Erythroblast (primary cell): ENCODE data around the gene OXCT1.

Experiments
- DNase-seq, 2 experiments: peaks; one replicate each; lab custom pipeline; 2025; lab: John Stamatoyannopoulos, UW
- GATA1 ChIP-seq: IDR thresholded peaks from 2 replicates; pipeline ENCODE4 v1.6.1; 2011; ENCODE audit warnings: low read depth, mild to moderate bottlenecking, control low read depth, low read length, moderate library complexity
- POLR2A ChIP-seq: IDR thresholded peaks from 2 replicates; pipeline ENCODE4 v1.6.1; 2011; ENCODE audit warnings: mild to moderate bottlenecking, low read length

The OXCT1 gene

DNA sequence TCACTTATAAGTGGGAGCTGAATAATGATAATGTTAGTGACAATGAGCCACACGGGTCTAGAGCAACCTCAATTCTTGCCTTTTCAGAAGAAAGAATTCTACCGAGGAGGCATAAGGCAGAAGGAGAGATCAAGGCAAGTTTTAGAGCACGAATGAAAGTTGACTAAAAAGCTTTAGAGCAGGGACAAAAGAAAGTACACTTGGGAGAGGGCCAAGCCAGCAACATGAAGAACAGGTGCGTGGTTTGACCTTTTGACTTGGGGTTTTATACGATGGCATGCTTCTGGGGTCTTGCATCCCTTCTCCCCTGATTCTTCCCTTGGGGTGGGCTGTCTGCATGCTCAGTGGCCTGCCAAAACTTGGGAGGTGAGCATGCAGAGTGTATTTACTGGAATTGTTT, 12.5 kb upstream of the OXCT1 start:
- no peak for DNase-seq

DNA sequence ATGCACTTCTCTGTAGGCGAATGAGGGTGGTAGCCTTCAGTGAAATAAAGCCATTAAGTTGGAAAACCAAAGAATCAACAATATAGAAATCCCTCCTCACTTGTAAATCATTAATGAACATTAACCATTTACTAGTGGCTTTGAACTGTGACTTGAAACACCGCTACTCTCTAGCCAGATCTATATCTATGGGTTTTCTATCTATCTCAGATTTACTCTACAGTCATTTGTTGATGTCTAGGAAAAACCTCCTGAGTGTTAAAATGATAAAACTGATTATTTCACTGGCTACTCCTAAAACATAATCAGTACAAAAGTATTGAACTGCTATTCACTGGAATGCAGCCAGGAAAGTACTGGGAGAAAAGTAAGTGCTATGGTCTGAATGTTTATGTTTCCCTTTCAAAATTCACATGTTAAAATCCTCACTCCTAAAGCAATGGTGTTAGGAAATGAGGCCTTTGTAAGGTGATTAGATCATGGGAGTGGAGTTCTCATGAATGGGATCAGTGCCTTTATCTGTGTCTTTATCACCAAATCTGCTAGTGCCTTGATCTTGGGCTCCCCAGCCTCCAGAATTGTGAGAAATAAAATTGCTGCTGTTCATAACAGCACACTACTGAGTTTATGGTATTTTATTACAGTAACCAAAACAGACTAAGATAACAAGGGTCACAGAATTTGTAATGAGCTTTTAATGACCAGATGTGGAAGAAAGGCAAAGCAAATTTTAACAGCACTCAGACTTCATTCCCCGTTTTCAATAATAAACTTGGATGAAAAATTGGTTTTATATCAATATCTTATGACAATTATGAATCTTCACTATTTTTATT, 8.6 kb upstream of the OXCT1 start:
- DNase-seq, result no peak
- TF ChIP-seq GATA1 (no peak), POLR2A (no peak)

More for the DNA sequence above, 12.5 kb upstream of the OXCT1 start:
- TF ChIP-seq GATA1, result no peak
- TF ChIP-seq POLR2A, result no peak

DNA sequence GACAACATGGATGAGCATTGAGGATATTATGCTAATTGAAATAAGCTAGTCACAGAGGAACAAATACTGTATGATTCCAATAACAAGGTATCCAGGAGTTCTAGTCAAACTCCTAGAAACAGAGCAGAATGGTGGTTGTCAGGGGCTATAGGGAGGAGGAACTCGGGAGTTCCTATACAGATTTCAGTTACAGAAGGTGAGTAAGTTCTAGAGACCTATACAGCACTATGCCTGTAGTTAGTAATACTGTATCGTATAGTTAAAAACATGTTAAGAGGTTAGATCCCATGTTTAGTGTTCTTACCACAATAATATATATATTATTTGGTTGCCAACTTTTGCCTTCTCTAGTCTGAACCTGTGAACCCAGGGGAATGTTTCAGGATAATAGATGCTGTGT, 7.9 kb upstream of the OXCT1 start:
- DNase-seq, result no peak
- TF ChIP-seq GATA1 (no peak), POLR2A (no peak)

DNA sequence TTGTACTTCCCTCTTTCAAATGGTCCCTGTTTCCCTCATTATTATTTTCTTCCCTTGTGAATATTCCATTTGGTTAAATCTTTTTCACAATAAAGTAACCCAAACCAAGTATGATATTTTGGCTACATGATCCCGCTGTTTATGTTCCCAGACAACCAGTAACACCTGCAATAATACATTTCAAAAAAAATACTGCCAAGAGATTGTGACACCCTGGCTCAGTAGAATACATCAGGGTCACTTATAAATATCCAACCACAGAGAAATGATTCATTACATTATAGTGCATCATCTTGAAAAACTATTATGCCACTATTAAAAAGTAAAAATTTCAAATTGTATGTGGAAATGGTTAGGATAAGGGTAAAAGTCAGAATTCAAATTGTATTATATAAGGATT, 7.2 kb upstream of the OXCT1 start:
- TF ChIP-seq POLR2A, result no peak
- no peak for TF ChIP-seq GATA1
- no peak for DNase-seq

DNA sequence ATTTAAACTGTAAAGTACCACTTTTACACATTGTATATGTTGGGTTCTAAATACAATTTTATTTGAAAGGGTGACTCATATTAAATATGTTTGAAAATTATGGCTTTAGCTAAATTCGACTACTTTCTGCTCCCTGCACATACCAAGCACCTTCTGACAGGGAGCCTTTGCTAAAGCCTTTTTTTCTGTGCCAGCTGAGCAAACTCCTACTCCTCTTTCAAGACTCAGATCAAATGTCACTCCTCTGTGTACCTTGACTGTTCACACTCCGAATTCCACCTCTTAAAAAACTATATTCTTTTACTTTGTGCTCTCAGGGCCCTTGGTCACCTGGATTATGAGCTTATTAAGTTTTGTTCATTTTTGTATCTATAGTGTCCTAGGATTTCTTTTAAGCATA, 6.5 kb upstream of the OXCT1 start:
- no peak for DNase-seq
- TF ChIP-seq POLR2A (no peak), GATA1 (no peak)

DNA sequence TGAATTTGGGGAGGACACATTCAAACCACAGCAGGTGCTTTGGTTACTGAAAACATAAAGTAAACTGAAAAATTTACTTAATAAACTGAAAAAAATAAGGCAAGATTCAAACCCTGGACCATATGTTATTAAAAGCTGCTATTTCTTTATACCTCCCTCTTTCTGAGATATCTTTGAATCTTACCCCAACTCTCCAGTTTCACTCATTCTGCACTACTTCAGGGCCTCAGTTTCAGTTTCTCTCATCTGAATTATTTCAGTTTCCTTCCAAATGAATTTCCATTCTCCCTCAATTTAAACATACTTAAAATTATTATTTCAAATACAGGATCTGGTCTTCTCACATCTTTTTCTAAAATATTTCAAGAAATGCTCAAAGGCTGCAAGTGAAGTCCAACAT, 4.9 kb upstream of the OXCT1 start:
- no peak for TF ChIP-seq GATA1
- no peak for TF ChIP-seq POLR2A
- DNase-seq, result no peak

DNA sequence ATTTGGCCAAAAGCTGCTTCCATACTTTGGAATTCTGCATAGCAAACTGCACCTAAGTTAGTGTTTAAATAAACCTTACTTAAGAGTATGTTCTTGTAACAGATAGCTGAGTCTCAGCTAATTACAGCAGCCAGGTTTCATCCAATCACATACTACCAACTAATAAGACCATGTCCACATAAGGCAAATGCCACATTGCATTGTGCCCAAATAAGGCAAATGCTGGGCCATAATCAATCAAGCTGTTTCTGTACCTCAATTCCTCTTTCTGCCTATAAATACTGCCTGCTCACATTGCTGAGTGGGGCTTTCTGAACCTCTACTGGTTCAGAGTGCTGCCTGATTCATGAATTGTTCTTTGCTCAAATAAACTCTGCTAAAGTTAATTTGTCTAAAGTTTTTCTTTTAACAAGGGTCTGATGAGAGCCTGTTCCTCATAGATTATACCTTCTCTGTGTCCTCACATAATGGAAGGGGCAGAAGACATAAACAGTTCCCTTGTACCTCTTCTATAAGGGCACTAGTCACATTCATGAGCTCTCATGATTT, 4.4 kb upstream of the OXCT1 start:
- no peak for TF ChIP-seq POLR2A
- no peak for TF ChIP-seq GATA1
- no peak for DNase-seq

DNA sequence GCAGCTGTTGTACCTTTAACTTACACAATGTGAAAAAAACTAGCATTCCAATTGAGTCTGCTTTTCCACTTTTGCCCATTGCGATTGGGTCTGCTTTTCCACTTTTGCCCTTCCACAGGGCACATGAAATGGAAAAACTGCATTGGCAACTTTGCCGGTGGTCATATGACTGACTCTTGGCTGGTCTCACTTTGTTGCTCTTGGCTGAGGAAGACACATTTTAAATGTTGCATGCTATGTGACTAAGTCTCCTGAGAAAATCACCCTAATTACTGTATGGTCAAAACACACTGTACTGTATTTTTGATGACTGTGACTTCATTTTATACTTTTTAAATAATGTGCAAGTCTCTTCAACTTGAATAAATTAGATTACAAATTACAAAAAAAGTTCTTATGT, 1.6 kb upstream of the OXCT1 start:
- TF ChIP-seq POLR2A (no peak), GATA1 (no peak)
- no peak for DNase-seq

DNA sequence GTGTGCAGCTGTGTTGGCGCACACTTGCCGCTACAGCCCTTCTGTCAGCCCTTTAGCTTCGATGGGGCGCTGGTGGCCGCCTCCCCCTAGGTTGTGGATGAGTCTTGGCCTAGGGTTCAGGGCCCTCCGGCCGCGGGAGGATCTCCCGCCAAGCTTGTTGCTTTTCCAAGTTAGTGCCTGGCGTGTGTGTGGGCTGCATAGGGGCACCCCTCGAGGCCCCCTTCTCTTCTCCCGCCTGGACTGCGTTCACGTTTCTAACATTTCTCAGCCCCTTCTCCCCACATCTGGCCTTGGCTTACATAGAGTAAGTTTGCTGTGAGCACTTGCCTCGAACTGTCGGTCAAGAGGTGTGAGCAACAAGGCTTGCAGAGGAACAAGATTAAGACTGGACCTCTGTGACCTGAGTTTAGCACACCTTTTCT, 413 bp upstream of the OXCT1 start:
- no peak for DNase-seq
- TF ChIP-seq POLR2A (no peak), GATA1 (no peak)

DNA sequence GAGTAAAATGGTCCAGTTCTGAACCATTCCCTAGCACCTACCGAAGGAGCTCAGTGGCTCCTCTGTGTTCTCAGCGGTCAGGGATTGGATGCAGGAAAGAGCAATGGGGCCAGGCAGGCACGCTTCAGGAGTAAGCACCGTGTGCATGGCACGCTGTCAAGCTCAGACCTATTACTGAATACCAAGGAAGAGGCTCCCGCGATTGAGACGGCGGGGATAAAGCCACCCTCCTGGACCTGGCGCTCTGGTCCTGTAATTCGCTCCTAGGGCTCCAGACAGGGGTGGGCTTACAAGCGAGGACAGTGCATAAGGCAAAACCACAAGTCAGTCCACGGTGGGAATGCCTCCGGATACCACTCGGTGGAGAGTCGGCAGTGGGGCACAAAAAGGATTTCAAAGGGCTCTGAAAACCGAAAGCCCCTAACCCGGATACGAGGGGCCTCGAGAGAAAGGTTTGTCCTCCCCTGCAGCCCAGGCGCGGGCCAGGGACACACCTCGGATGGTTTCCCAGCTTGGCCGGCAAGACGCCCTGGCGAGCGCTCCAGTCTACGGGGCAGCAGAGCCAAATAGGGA, 988 bp downstream of the OXCT1 start:
- peak in 1 of 2 experiments; percentile 50 for DNase-seq
- no peak for TF ChIP-seq POLR2A
- no peak for TF ChIP-seq GATA1

DNA sequence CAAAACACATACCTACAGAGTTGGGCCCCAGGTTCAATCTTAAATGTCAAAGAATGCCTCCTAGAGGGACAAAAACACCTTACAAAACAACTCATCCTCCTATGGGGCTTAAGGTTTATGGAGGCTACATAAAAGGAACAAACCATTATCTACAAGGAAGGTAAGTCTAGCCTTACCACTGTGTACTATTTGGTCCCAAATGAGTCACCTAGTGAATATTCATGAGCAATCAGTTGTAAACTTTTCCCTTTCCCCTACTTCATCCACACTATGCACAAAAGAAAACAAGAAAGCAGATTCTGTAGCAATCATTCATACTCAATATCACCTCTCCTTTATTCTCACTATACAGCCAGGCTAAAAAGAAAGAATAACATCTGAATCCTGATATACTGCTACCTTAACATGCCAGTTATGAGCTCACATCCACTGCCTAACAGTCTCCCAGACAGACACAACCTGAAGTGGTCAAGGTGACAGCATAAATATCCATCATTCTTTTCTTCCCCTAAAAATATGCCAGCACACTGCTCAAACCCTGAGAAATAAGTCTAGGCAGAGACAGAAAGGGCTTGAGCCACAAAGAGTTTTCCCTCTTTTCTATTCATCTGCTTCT, 6.2 kb downstream of the OXCT1 start:
- no peak for TF ChIP-seq GATA1
- no peak for TF ChIP-seq POLR2A
- DNase-seq, result no peak

DNA sequence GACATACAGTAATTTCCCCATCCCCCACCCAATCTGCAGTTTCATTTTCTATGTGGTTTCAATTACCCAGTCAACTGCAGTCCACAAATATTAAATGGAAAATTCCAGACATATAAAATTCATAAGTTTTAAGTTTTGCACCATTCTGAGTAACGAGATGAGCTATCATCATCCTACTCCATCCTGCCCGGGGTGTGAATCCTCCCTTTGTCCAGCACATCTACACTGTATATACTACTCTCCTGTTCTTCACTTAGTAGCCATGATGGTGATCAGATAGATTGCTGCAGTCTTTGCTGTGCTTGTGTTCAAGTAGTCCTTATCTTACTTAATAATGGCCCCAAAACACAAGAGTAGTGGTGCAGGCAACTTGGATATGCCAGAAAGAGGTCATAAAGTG, 11.3 kb downstream of the OXCT1 start:
- no peak for DNase-seq
- no peak for TF ChIP-seq POLR2A
- TF ChIP-seq GATA1, result no peak

DNA sequence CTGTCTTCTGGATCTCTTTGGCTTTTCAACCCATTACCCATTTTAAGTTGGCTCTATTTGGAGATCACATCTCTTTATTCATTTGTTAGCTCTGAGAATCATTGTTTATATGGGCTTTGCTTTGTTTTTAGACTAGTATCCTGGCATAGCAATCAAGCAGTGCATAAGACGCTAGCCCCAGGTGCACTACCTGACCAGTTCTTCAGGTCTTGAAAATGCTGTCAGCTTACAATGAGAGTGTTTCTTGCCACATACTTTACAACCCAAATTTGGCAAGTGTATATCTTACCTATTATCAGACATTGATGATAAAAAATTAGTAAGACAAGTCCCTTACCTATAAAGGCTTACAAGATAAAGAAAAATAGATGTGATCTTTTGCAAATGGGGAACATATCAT, 12.2 kb downstream of the OXCT1 start:
- no peak for DNase-seq
- TF ChIP-seq GATA1 (no peak), POLR2A (no peak)
